Measurements from ENCODE around the gene JADE1. TPM values are rescaled to one million over a fixed set of nuclear protein-coding genes. Genes with fewer than 3 reads are reported as not detected.
A peak's percentile ranks its signal among the peaks of the same experiment; 100 is the strongest.

Gene JADE1
- total RNA-seq, 2 experiments from 2014 or later, result 43.1 to 64.0 TPM

DNA sequence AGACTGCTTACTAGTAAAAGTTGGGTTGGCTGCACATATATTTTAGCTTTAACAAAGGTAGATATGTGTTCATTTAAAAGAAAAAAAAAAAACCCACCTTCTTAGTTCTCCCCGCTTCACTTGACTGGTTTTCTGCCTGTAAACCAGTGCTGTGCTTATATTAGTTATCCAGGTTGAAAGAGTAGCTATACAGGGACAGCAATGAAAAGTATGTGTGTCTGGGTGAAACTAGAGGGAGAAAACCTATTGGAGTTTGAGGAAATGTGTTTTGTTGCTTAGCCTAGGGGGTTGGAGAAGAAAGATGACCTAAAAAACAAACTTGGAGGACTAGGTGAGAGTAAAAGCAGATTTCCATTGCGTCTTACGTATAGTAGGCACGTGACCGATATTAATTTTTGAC is 4.5 kb downstream of the JADE1 start:
- no TSS peak for BruUV-seq (replicated peaks)
- Histone ChIP-seq H2AFZ (ENCODE audit: low read length) (no peak overlapping the region), H3K4me1 (ENCODE audit: insufficient read depth, low read length, poor library complexity, severe bottlenecking) (peaks cover 44% of the 10 kb centered on the region), H4K20me1 (ENCODE audit: insufficient read depth, low read length) (peaks cover 36% of the 10 kb centered on the region), H3K36me3 (ENCODE audit: insufficient read depth, low read length) (peaks cover 37% of the 10 kb centered on the region), H3K4me2 (ENCODE audit: low read length) (peak overlapping the region; percentile 88), H3K9me3 (ENCODE audit: low read length) (no peaks in the 10 kb centered on the region), H3K9me2 (ENCODE audit: insufficient read depth, low read length) (no peaks in the 10 kb centered on the region), H3K27ac (ENCODE audit: low read depth, low read length, poor library complexity, severe bottlenecking) (peak overlapping the region; percentile 39), H3K79me2 (ENCODE audit: insufficient read depth, low read depth, low read length) (peaks cover 79% of the 10 kb centered on the region), H3K4me3 (ENCODE audit: low read depth, low read length, poor library complexity, severe bottlenecking) (peak overlapping the region; percentile 79)
- no peak for DNase-seq (ENCODE audit: low spot score)
- ChIA-PET POLR2A (interaction anchor here (0.6 to 5.1 kb wide), 11 partner anchors 9 to 280 kb away, joined by 3 to 62 read pairs (median 4); partner anchors contain the start of genes C4orf33 and SCLT1), CTCF (ENCODE audit: unreplicated experiment) (no interaction called here)
- TF ChIP-seq, protein P1, sequence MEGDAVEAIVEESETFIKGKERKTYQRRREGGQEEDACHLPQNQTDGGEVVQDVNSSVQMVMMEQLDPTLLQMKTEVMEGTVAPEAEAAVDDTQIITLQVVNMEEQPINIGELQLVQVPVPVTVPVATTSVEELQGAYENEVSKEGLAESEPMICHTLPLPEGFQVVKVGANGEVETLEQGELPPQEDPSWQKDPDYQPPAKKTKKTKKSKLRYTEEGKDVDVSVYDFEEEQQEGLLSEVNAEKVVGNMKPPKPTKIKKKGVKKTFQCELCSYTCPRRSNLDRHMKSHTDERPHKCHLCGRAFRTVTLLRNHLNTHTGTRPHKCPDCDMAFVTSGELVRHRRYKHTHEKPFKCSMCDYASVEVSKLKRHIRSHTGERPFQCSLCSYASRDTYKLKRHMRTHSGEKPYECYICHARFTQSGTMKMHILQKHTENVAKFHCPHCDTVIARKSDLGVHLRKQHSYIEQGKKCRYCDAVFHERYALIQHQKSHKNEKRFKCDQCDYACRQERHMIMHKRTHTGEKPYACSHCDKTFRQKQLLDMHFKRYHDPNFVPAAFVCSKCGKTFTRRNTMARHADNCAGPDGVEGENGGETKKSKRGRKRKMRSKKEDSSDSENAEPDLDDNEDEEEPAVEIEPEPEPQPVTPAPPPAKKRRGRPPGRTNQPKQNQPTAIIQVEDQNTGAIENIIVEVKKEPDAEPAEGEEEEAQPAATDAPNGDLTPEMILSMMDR (conservative IDR thresholded peaks at IDR 0.05; ENCODE audit: low read length), result no peak
- no peak for TF ChIP-seq EZH2phosphoT487 (IDR thresholded peaks at IDR 0.05; ENCODE audit: borderline replicate concordance, low read depth, low read length)
- intact Hi-C loops (cut with micrococcal nuclease; ENCODE audit: unreplicated experiment), result loop anchor here (5.0 to 10.0 kb wide), 2 partner anchors 847 to 929 kb away; partner anchors contain the start of genes ABHD18, MFSD8 and PLK4

DNA sequence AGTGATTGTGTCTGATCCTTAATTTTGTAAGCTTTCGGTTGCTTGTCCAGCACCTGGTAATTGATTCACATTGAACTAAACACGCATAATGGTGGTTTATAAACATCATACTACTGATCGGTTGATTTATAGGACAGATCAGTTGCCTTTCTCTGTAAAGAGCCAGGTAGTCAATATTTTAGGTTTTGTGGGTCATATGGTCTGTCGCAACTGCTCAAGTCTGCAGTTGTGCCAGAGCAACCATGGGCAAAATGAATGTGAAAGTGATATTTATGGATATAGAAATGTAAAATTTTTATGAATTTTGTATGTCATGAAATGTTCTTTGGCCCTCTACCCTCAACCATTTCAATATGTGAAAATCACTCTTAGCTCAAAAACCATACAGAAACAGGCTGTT is 8.9 kb downstream of the JADE1 start:
- no peak overlapping the region for H3K4me3 ChIP-seq (ENCODE audit: low read depth, low read length, poor library complexity, severe bottlenecking)
- BruUV-seq (replicated peaks), result no TSS peak
- H3K9me3 ChIP-seq (ENCODE audit: low read length), result no peaks in the 10 kb centered on the region
- TF ChIP-seq, protein P1 (conservative IDR thresholded peaks at IDR 0.05; ENCODE audit: low read length), result no peak
- no peak for TF ChIP-seq EZH2phosphoT487 (IDR thresholded peaks at IDR 0.05; ENCODE audit: borderline replicate concordance, low read depth, low read length)
- H3K36me3 ChIP-seq (ENCODE audit: insufficient read depth, low read length), result peaks cover 63% of the 10 kb centered on the region
- CTCF ChIA-PET (ENCODE audit: unreplicated experiment), result no interaction called here
- H3K9me2 ChIP-seq (ENCODE audit: insufficient read depth, low read length), result no peaks in the 10 kb centered on the region
- intact Hi-C loops (cut with micrococcal nuclease; ENCODE audit: unreplicated experiment), result loop anchor here (10.0 kb wide), 1 partner anchor 934 kb away; the partner anchor contains the start of gene PLK4
- no peak overlapping the region for H3K4me2 ChIP-seq (ENCODE audit: low read length)
- peaks cover 44% of the 10 kb centered on the region for H4K20me1 ChIP-seq (ENCODE audit: insufficient read depth, low read length)
- peaks cover 100% of the 10 kb centered on the region for H3K79me2 ChIP-seq (ENCODE audit: insufficient read depth, low read depth, low read length)
- no peak for DNase-seq (ENCODE audit: low spot score)
- H3K27ac ChIP-seq (ENCODE audit: low read depth, low read length, poor library complexity, severe bottlenecking), result no peak overlapping the region
- H3K4me1 ChIP-seq (ENCODE audit: insufficient read depth, low read length, poor library complexity, severe bottlenecking), result peaks cover 59% of the 10 kb centered on the region
- H2AFZ ChIP-seq (ENCODE audit: low read length), result no peak overlapping the region
- POLR2A ChIA-PET, result interaction anchor here (3.2 kb wide), 1 partner anchor 10 kb away, joined by 16 read pairs; no protein-coding TSS in a partner anchor

DNA sequence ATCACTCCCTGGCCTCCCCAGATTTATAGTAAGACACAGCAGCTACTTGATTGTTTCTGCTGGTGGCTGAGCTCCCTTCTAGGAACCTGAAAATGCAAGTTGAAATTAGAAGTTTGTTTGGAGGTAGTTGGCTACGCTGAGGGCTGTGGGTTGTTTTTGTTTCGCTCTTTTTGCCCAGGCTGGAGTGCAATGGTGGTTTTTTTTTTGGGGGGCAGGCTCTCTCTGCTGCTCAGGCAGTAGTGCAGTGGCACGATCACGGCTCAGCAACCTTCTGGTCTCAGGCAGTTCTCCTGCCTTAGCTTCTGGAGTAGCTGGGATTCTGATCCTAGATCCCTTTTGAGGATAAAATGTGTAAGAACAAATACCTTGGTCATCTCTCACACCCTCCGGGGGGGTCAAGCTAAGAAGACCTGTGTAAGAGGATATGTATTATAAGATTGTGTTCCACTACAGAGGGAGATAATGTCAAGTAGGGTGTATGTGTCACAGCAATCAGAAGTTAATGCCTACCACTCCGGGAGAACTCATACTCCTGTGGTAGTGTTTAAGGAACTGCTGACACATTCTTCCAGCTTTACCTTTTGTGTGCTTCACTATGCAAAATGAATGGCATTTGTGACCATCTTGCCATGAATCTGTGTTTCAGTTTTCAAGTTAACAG is 9.7 kb downstream of the JADE1 start:
- CTCF ChIA-PET (ENCODE audit: unreplicated experiment), result no interaction called here

More for the DNA sequence above, 9.7 kb downstream of the JADE1 start:
- H4K20me1 ChIP-seq (ENCODE audit: insufficient read depth, low read length), result peaks cover 37% of the 10 kb centered on the region
- no peaks in the 10 kb centered on the region for H3K9me2 ChIP-seq (ENCODE audit: insufficient read depth, low read length)
- H3K4me1 ChIP-seq (ENCODE audit: insufficient read depth, low read length, poor library complexity, severe bottlenecking), result peaks cover 51% of the 10 kb centered on the region
- no peak overlapping the region for H3K27ac ChIP-seq (ENCODE audit: low read depth, low read length, poor library complexity, severe bottlenecking)
- TF ChIP-seq, protein P1 (conservative IDR thresholded peaks at IDR 0.05; ENCODE audit: low read length), result no peak
- TF ChIP-seq EZH2phosphoT487 (IDR thresholded peaks at IDR 0.05; ENCODE audit: borderline replicate concordance, low read depth, low read length), result no peak
- no peaks in the 10 kb centered on the region for H3K9me3 ChIP-seq (ENCODE audit: low read length)
- H3K4me3 ChIP-seq (ENCODE audit: low read depth, low read length, poor library complexity, severe bottlenecking), result no peak overlapping the region
- no peak overlapping the region for H2AFZ ChIP-seq (ENCODE audit: low read length)
- peaks cover 100% of the 10 kb centered on the region for H3K79me2 ChIP-seq (ENCODE audit: insufficient read depth, low read depth, low read length)
- no TSS peak for BruUV-seq (replicated peaks)
- POLR2A ChIA-PET, result interaction anchor here (3.2 kb wide), 1 partner anchor 9 kb away, joined by 16 read pairs; no protein-coding TSS in a partner anchor
- intact Hi-C loops (cut with micrococcal nuclease; ENCODE audit: unreplicated experiment), result loop anchor here (10.0 kb wide), 1 partner anchor 934 kb away; the partner anchor contains the start of gene PLK4
- peaks cover 63% of the 10 kb centered on the region for H3K36me3 ChIP-seq (ENCODE audit: insufficient read depth, low read length)
- H3K4me2 ChIP-seq (ENCODE audit: low read length), result no peak overlapping the region
- DNase-seq (ENCODE audit: low spot score), result no peak

All from OCI-LY7 (cell line).